Smooth muscle cell (in vitro differentiated cells): ENCODE results near the gene KRCC1. TPM values are rescaled to one million over a fixed set of nuclear protein-coding genes. Genes with fewer than 3 reads are reported as not detected.

ENCODE experiments used
- DNase-seq: peaks from one replicate; lab custom pipeline; 2025; ENCODE audit not compliant: unreplicated experiment; lab: John Stamatoyannopoulos, UW
- H2AFZ ChIP-seq: fragments of 200-600 bp; sonication (generic); 2 replicates; pipeline ENCODE4 v1.6.0; 2016; ENCODE audit warnings: antibody characterized with exemption, low read depth, mild to moderate bottlenecking
- H3F3A ChIP-seq: fragments of 200-600 bp; sonication (generic); 2 replicates; pipeline ENCODE4 v1.6.0; 2017; ENCODE audit warnings: antibody characterized with exemption, low read depth
- H3K27ac ChIP-seq: fragments of 200-600 bp; sonication (generic); 2 replicates; pipeline ENCODE4 v1.5.1; 2016; ENCODE audit warnings: low read depth, mild to moderate bottlenecking
- H3K27me3 ChIP-seq: fragments of 200-600 bp; sonication (generic); 2 replicates; pipeline ENCODE4 v1.6.1; 2016; ENCODE audit warnings: low read depth, mild to moderate bottlenecking
- H3K36me3 ChIP-seq: fragments of 200-600 bp; sonication (generic); 2 replicates; pipeline ENCODE4 v1.5.1; 2016; ENCODE audit warnings: low read depth
- H3K4me1 ChIP-seq: fragments of 200-600 bp; sonication (generic); 2 replicates; pipeline ENCODE4 v1.5.1; 2016; ENCODE audit warnings: low read depth
- H3K4me2 ChIP-seq: fragments of 200-600 bp; sonication (generic); 2 replicates; pipeline ENCODE4 v1.6.0; 2016; ENCODE audit warnings: mild to moderate bottlenecking
- H3K4me3 ChIP-seq: fragments of 200-600 bp; sonication (generic); 2 replicates; pipeline ENCODE4 v1.5.1; 2016; ENCODE audit warnings: mild to moderate bottlenecking
- H3K79me2 ChIP-seq: fragments of 200-600 bp; sonication (generic); 2 replicates; pipeline ENCODE4 v1.6.0; 2016; ENCODE audit warnings: low read depth, mild to moderate bottlenecking
- H3K9ac ChIP-seq: fragments of 200-600 bp; sonication (generic); 2 replicates; pipeline ENCODE4 v1.6.0; 2016; ENCODE audit warnings: low read depth
- H3K9me3 ChIP-seq: fragments of 200-600 bp; sonication (generic); replicated peaks from 2 replicates; pipeline ENCODE4 v1.5.1; 2016; ENCODE audit warnings: low read depth
- H4K20me1 ChIP-seq: fragments of 200-600 bp; sonication (generic); 2 replicates; pipeline ENCODE4 v1.6.0; 2016; ENCODE audit warnings: low read depth
- CTCF ChIP-seq: fragments of 200-600 bp; sonication (generic); IDR thresholded peaks from 2 replicates; pipeline ENCODE4 v1.5.1; 2017; ENCODE audit warnings: borderline replicate concordance, mild to moderate bottlenecking, antibody characterized with exemption; ENCODE audit not compliant: insufficient read depth, poor library complexity, severe bottlenecking
- WGBS: methylation state at CpG from one replicate; pipeline ENCODE4 v1.1.7; 2016; ENCODE audit warnings: low lambda C conversion rate; 5-methylcytosine and 5-hydroxymethylcytosine counted together
- polyA plus RNA-seq: library from polyadenylated mRNA; unstranded; fragments of >200 nt; fragmentation: Nextera tagmentation; extraction: Ambion mirVana; gene quantifications from 2 replicates; pipeline ENCODE4 v1.2.1, GENCODE V29; 2016
- total RNA-seq: library from RNA; depleted of rRNA; stranded (reverse); fragments of >200 nt; gene quantifications from 2 replicates; pipeline ENCODE4 v1.2.3, GENCODE V29; 2014

The KRCC1 gene
- total and polyA plus RNA-seq, 2 experiments from 2014 or later = 19.7 to 45.9 TPM

- Histone ChIP-seq H3K27me3 (no peaks in the 10 kb centered on the region), H3K9me3 (no peaks in the 10 kb centered on the region), H3K9ac (no peak overlapping the region), H3K36me3 (no peaks in the 10 kb centered on the region), H3K4me2 (no peak overlapping the region), H3K79me2 (no peaks in the 10 kb centered on the region), H3K27ac (no peak overlapping the region), H3F3A (peaks cover 4% of the 10 kb centered on the region), H3K4me1 (no peaks in the 10 kb centered on the region), H3K4me3 (no peak overlapping the region), H4K20me1 (no peaks in the 10 kb centered on the region), H2AFZ (no peak overlapping the region)
- no peak for DNase-seq
- no peak for TF ChIP-seq CTCF
- WGBS = 100% methylated on average over 1 of the region's 1 CpG
These were observed 45.4 kb downstream of the KRCC1 start for GRCh38 chr2:88010136-88010535.

- TF ChIP-seq CTCF = no peak
- H3K27me3 ChIP-seq = no peaks in the 10 kb centered on the region
- peaks cover 11% of the 10 kb centered on the region for H3K4me1 ChIP-seq
- WGBS = 72% methylated on average over 16 of the region's 16 CpGs
- H3K27ac ChIP-seq = no peak overlapping the region
- H3K36me3 ChIP-seq = no peaks in the 10 kb centered on the region
- H3F3A ChIP-seq = no peaks in the 10 kb centered on the region
- H3K4me3 ChIP-seq = no peak overlapping the region
- H3K9ac ChIP-seq = no peak overlapping the region
- H2AFZ ChIP-seq = no peak overlapping the region
- H3K79me2 ChIP-seq = no peaks in the 10 kb centered on the region
- H4K20me1 ChIP-seq = no peaks in the 10 kb centered on the region
- no peak for DNase-seq
- H3K9me3 ChIP-seq = no peaks in the 10 kb centered on the region
- H3K4me2 ChIP-seq = no peak overlapping the region
These were observed 48.6 kb downstream of the KRCC1 start for GRCh38 chr2:88006912-88007439.

- no peaks in the 10 kb centered on the region for H3K36me3 ChIP-seq
- H3K4me1 ChIP-seq = peaks cover 11% of the 10 kb centered on the region
- no peak overlapping the region for H3K4me2 ChIP-seq
- H3K27me3 ChIP-seq = no peaks in the 10 kb centered on the region
- DNase-seq = no peak
- H3K79me2 ChIP-seq = no peaks in the 10 kb centered on the region
- H3K4me3 ChIP-seq = no peak overlapping the region
- H2AFZ ChIP-seq = no peak overlapping the region
- H3K9ac ChIP-seq = no peak overlapping the region
- H3F3A ChIP-seq = no peaks in the 10 kb centered on the region
- TF ChIP-seq CTCF = no peak
- H4K20me1 ChIP-seq = no peaks in the 10 kb centered on the region
- WGBS = 91% methylated on average over 6 of the region's 6 CpGs
- H3K27ac ChIP-seq = no peak overlapping the region
- H3K9me3 ChIP-seq = no peaks in the 10 kb centered on the region
These were observed 49.8 kb downstream of the KRCC1 start for GRCh38 chr2:88005776-88006175.

- peak overlapping the region; percentile 73 for H3K4me2 ChIP-seq
- no peak for TF ChIP-seq CTCF
These were observed 52.4 kb downstream of the KRCC1 start for GRCh38 chr2:88003074-88003755.

More at GRCh38 chr2:88003074-88003755, 52.4 kb downstream of the KRCC1 start:
- no peaks in the 10 kb centered on the region for H3K79me2 ChIP-seq
- peak overlapping the region; percentile 81 for H2AFZ ChIP-seq
- no peak for DNase-seq
- no peak overlapping the region for H3K4me3 ChIP-seq
- H3K9me3 ChIP-seq = no peaks in the 10 kb centered on the region
- no peaks in the 10 kb centered on the region for H3K27me3 ChIP-seq
- H3K36me3 ChIP-seq = no peaks in the 10 kb centered on the region
- WGBS = 63% methylated on average over 26 of the region's 34 CpGs
- peaks cover 11% of the 10 kb centered on the region for H3K4me1 ChIP-seq
- H3K9ac ChIP-seq = no peak overlapping the region
- H3F3A ChIP-seq = no peaks in the 10 kb centered on the region
- no peaks in the 10 kb centered on the region for H4K20me1 ChIP-seq
- no peak overlapping the region for H3K27ac ChIP-seq
